Right lobe of liver (tissue), 6 donors: ENCODE data around the gene CADPS. TPM values are rescaled to one million over a fixed set of nuclear protein-coding genes. Genes with fewer than 3 reads are reported as not detected.

Experiments used
- ATAC-seq, 4 donors: fragments of 200-7000 bp; cut with Tn5 transposase; one replicate each; pipeline ENCODE4 v1.9.1; 2020; ENCODE audit warnings: mild to moderate bottlenecking in 4 of 4, moderate library complexity in 4 of 4
- DNase-seq, 3 donors: peaks; one replicate each; pipeline ENCODE4 v3.0.0-alpha.2; 2020
- H3K27ac ChIP-seq, 3 donors: fragments of 200-600 bp; one replicate each; pipeline ENCODE4 v1.8.0; 2022
- H3K27me3 ChIP-seq, 2 donors: fragments of 200-600 bp; one replicate each; pipeline ENCODE4 v1.8.0; 2022
- H3K36me3 ChIP-seq, 4 donors: fragments of 200-600 bp; sonication (generic) in 1 of 4; one replicate each; pipeline versions ENCODE4 v1.5.1 to v1.8.0; 2017 to 2022; ENCODE audit warnings: control low read depth in 1 of 4
- H3K4me1 ChIP-seq, 4 donors: fragments of 200-600 bp; sonication (generic) in 1 of 4; one replicate each; pipeline versions ENCODE4 v1.5.1 to v1.8.0; 2017 to 2022; ENCODE audit warnings: control low read depth in 1 of 4
- H3K4me3 ChIP-seq, 3 donors: fragments of 200-600 bp; one replicate each; pipeline ENCODE4 v1.8.0; 2022
- H3K9me3 ChIP-seq, 4 donors: fragments of 200-600 bp; sonication (generic) in 1 of 4; one replicate each; pipeline versions ENCODE4 v1.5.1 to v1.8.0; 2017 to 2022; ENCODE audit warnings: control low read depth in 1 of 4
- CTCF ChIP-seq, 4 donors: fragments of 200-600 bp in 3 of 4; fragments of 450-650 bp in 1 of 4; IDR thresholded peaks; one replicate each; pipeline versions ENCODE4 v1.5.1 to v1.8.0; 2016 to 2022; ENCODE audit warnings: antibody characterized with exemption in 4 of 4, mild to moderate bottlenecking in 2 of 4
- POLR2A ChIP-seq: fragments of 450-650 bp; IDR thresholded peaks from one replicate; pipeline ENCODE4 v1.6.1; 2017; ENCODE audit warnings: antibody characterized with exemption, mild to moderate bottlenecking
- WGBS: methylation state at CpG from one replicate; pipeline ENCODE4 v1.1.6; 2018; ENCODE audit warnings: low coverage, low lambda C conversion rate; ENCODE audit not compliant: insufficient coverage; ENCODE audit errors: missing lambda C conversion rate; 5-methylcytosine and 5-hydroxymethylcytosine counted together
- intact Hi-C, 2 donors: fragments of 100-400 bp; cut with DNase I; formaldehyde crosslinking; loops; one replicate each; pipeline versions ENCODE4 v1.11.2 to v1.14.1; 2022
- total RNA-seq, 6 experiments: library from RNA; depleted of rRNA in 2 of 6; stranded (reverse); fragments of >200 nt in 2 of 6; fragmentation: NEBNext Ultra II Directional in 3 of 6; extraction: Animal tissue kit (Norgen Biotek cat#: 25700) in 3 of 6; gene quantifications; one replicate each; pipeline versions ENCODE4 v1.1.0 to v1.2.4, GENCODE V29; 2016 to 2023
- donor health status: DM: no; HTN: yes; CAD: no.
- donor health status: DM: no; HTN: no; CAD: no.
- donor health status: DM: no; HTN: no; CAD: no.
- donor health status: DM: no; HTN: yes; CAD: no.
- donor health status: DM: no; HTN: yes; CAD: no.

The CADPS gene
- total RNA-seq, 6 experiments from 2014 or later = 0.06 to 0.98 TPM; not detected in 4

- no peak for TF ChIP-seq CTCF (IDR thresholded peaks at IDR 0.05)
- TF ChIP-seq POLR2A = no peak
- Histone ChIP-seq H3K27ac (no peak overlapping the region), H3K4me3 (no peak overlapping the region), H3K27me3 (peaks cover 12 to 36% of the 10 kb centered on the region in 2 donors), H3K36me3 (no peaks in the 10 kb centered on the region), H3K9me3 (no peaks in the 10 kb centered on the region), H3K4me1 (peaks cover 0 to 10% (median 0%) of the 10 kb centered on the region in 4 donors)
- no peak for ATAC-seq
- 12% methylated on average over 18 of the region's 65 CpGs for WGBS
- intact Hi-C loops = no loop called here
- DNase-seq = no peak
Measured at GRCh38 chr3:62376906-62377877, 498.0 kb downstream of the CADPS start.

- 41% methylated on average over 3 of the region's 3 CpGs for WGBS
Measured at GRCh38 chr3:62376454-62376720, 498.8 kb downstream of the CADPS start.

GRCh38 chr3:62375655-62376453 lies 499.4 kb downstream of the CADPS start:
- H3K9me3 ChIP-seq = no peaks in the 10 kb centered on the region
- H3K36me3 ChIP-seq = no peaks in the 10 kb centered on the region
- TF ChIP-seq POLR2A = no peak
- no peak for TF ChIP-seq CTCF (IDR thresholded peaks at IDR 0.05)
- H3K27me3 ChIP-seq = peaks cover 12 to 48% of the 10 kb centered on the region in 2 donors
- DNase-seq (no peak), ATAC-seq (no peak)
- no peak overlapping the region for H3K27ac ChIP-seq
- no peak overlapping the region for H3K4me3 ChIP-seq
- intact Hi-C loops = no loop called here
- WGBS = 16% methylated on average over 14 of the region's 14 CpGs
- H3K4me1 ChIP-seq = peaks cover 0 to 16% (median 0%) of the 10 kb centered on the region in 4 donors

More at GRCh38 chr3:62376454-62376720, 498.8 kb downstream of the CADPS start:
- no peak overlapping the region for H3K27ac ChIP-seq
- peaks cover 0 to 13% (median 0%) of the 10 kb centered on the region in 4 donors for H3K4me1 ChIP-seq
- no peaks in the 10 kb centered on the region for H3K9me3 ChIP-seq
- no peak for ATAC-seq
- intact Hi-C loops = no loop called here
- H3K27me3 ChIP-seq = peaks cover 12 to 44% of the 10 kb centered on the region in 2 donors
- no peak overlapping the region for H3K4me3 ChIP-seq
- no peak for DNase-seq
- no peaks in the 10 kb centered on the region for H3K36me3 ChIP-seq
- TF ChIP-seq CTCF (IDR thresholded peaks at IDR 0.05) = no peak
- no peak for TF ChIP-seq POLR2A

GRCh38 chr3:62374341-62375218 lies 500.6 kb downstream of the CADPS start:
- Histone ChIP-seq H3K27me3 (peaks cover 12 to 55% of the 10 kb centered on the region in 2 donors), H3K4me1 (peaks cover 0 to 16% (median 0%) of the 10 kb centered on the region in 4 donors), H3K9me3 (no peaks in the 10 kb centered on the region), H3K4me3 (no peak overlapping the region), H3K36me3 (no peaks in the 10 kb centered on the region), H3K27ac (no peak overlapping the region)
- no peak for TF ChIP-seq CTCF (IDR thresholded peaks at IDR 0.05)
- TF ChIP-seq POLR2A = no peak
- intact Hi-C loops = no loop called here
- DNase-seq (no peak), ATAC-seq (no peak)
- 2% methylated on average over 30 of the region's 30 CpGs for WGBS
